ENCODE measurements around the gene USF1.
"Not testable (repeated sequence)": the region's sequence is repeated elsewhere in the genome, so short reads cannot be mapped to it uniquely, and the experiment has no call there.

The USF1 gene

GRCh38 chr1:161047436-161048420 lies 2.0 kb upstream of the USF1 start:
- DNase-seq: no peak

- DNase-seq: no peak
Measured at GRCh38 chr1:161046605-161047228, 940 bp upstream of the USF1 start.

DNA sequence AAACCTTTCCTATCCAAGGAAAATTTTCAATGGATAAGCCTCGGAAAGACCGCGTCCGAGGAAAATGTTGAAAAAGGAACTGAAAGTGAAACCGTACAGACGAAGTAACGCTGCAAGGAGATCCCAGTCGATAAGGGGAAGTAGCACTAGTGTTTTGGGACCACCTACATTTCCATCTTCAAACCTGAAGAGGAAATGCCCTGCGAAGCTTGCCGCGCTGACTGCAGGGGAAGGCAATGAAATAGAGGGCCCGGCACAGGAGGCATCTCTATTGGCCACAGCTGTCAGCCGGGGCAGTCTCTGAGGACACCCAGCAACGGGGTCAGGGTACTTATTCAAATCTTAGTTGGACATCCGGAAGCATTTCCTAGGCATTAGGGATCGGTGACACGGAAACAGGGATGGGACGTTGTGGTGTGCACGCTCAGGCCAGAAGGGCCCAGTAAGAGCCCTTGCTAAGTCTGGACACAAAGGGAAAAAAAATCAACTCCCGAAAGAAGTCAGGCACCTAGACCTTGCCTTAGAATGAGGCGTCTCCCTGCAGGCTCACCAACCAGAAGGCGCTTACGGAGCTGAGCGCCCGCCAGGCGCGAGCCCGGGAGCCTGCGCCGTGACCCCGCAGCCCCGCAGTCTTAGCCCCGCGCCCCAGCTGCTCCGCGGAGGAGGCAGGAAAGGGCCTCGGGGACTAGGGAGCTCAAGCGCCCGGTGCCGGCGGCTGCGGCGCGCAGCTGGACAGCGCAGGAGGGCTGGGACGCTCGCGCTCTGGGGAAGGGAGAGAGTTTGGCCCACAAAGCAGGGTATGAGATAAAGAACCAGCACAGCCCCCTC lies 655 bp downstream of the USF1 start:
- DNase-seq: peak; percentile 43

- DNase-seq: no peak
Measured at GRCh38 chr1:161044535-161044907, 1.3 kb downstream of the USF1 start.

- DNase-seq: no peak
Measured at GRCh38 chr1:161039546-161039945, 6.2 kb downstream of the USF1 start.

DNA sequence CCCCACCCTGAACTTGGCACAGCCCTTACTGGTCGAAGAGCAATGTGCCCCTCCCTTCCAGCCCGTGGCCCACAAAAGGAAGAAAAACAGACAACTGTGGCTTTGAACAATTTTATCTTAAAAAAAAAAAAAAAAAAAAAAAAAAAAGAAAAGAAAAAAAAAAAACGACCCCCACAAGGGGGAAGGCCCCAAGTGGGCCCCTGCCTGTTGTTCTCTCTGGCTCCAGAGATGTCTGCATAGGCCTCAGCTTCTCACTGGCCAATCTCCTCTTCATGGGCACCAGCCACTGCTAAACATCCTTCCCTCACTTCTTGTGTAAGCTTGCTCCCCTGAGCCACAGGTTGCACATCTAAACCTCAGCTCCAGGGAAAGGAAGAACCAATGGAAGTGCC lies 6.6 kb downstream of the USF1 start:
- no peak for DNase-seq

DNA sequence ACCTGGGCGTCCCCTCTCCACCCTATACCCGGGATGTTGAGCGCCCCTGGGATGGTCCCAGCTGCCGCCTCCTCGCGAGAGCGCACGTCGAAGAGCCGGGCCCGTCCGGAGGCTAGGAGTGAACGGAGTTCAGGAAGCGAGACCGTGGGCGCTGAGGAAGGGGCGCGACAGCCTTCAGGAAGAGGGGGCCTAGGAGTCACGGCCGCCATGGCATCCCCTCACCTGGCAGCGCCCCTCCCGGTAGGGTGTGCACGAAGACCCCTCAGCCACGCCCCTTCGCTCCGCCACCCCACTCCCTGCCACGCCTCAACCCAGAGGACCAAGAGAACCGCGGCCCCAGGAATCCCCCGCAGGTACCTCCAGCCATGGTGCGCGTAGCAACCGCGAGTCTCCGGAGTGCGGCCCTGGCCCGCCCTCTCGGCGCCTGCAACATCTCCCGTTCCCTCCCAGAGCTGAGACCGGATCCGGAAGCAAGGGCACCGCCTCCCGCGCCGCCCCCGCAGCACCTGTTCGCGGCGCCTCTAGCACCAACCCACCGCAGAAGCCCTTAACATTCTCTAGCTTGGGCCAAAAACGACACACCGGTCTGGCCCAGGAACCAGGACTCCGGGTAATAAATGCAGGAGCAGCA lies 7.1 kb downstream of the USF1 start, which contains the start of gene TSTD1:
TSTD1 (minus strand) TSS at position 442 of the 631 bp plus-strand sequence; CDS start at position 367, 75 bp downstream.
- peak; percentile 88 for DNase-seq

GRCh38 chr1:161037661-161038522 lies 7.9 kb downstream of the USF1 start:
- no peak for DNase-seq

DNA sequence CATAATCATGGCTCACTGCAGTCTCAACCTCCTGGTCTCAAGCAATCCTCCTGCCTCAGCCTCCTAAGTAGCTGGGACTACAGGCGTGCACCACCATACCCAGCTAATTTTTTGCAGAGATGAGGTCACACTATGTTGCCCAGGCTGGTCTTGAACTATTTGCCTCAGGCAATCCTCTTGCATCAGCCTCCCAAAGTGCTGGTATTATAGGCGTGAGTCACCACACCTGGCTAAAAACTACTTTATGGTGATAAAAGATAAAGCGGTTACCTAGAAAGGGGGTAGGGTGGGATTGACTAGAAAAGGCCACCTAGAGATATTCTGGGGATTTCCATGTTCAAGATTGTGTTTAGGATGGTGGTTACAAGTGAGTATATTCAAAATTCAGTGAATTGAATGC lies 12.0 kb downstream of the USF1 start:
- no peak for DNase-seq

DNA sequence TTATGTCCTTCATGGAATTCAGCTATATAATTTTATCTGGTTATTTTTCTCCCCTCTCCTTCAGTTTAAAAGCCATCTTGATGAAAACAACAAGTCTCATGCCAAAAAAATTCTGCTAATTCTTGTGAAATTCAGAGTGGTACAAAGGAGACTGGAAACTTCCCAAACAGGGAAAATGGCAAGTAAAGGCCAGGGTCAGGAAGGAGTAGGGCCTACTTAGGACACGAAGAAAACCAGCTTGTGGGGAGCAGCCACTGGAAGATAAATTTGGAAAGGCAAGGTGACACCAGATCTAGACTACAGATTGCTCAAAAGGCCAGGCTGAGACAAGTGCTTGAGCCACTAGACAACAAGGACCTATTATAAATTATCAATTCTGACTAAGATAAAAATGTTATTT lies 13.4 kb downstream of the USF1 start:
- DNase-seq: no peak

DNA sequence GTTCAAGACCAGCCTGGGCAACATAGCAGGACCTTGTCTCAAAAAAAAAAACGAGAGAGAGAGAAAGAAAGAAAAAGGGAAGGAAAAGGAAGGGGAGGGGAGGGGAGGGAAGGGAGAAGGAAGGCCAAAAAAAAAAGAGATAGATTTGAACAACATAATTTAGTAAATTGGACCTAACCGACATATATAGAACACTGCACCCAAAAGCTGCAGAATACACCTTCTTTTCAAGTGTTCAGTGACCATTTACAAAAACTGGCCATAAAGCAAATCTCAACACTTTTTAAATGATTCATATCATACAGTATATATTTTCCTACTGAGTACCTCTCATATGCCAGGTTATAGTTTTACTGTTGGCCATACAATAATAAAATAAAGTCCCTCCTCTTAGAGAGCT lies 13.9 kb downstream of the USF1 start:
- no peak for DNase-seq

- DNase-seq: not testable (repeated sequence)
Measured at GRCh38 chr1:161029466-161029865, 16.3 kb downstream of the USF1 start.

GRCh38 chr1:161026954-161027353 lies 18.8 kb downstream of the USF1 start:
- DNase-seq: not testable (repeated sequence)

- not testable (repeated sequence) for DNase-seq
Measured at GRCh38 chr1:161022432-161022831, 23.3 kb downstream of the USF1 start.

GRCh38 chr1:161021970-161022353 lies 23.8 kb downstream of the USF1 start:
- DNase-seq: no peak

- peak; percentile 88 for DNase-seq
Measured at GRCh38 chr1:161021165-161021969, 24.4 kb downstream of the USF1 start.

DNA sequence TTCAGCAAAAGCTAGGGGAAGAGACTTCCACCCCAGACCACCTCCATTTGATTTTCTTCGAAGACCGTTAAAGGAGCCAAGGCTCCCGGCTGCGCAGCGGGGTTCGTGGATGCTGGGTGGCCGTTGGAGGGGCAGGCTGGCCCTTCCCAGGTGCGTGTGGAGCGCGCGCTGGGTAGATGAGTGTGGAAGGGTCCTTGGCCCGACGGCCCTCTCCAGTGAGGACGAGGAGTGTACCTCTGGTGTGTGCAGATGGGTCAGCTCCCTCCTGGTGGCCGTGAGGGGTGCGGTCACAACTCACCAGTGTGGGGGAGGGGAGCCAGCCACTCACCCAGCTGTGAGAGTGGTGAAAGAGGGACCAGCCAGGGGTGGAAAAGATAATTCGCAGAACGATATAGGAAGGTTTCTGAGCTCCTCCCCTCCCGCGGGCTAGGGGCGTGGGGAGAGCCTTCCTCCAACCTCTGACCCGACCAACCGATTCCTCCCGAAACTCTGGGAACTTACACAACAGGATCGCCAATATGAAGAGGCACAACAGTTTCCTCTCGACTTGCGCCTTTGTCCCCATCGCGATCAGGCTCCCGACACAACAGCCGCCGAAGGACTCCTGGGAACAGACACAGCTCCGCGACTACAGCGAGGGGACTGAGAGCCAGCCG lies 25.1 kb downstream of the USF1 start, which contains the start of gene F11R:
F11R (minus strand) TSS at position 644 of the 656 bp plus-strand sequence; CDS start at position 565, 79 bp downstream.
- DNase-seq: peak; percentile 18

- DNase-seq: no peak
Measured at GRCh38 chr1:161019751-161020495, 25.9 kb downstream of the USF1 start.

DNA sequence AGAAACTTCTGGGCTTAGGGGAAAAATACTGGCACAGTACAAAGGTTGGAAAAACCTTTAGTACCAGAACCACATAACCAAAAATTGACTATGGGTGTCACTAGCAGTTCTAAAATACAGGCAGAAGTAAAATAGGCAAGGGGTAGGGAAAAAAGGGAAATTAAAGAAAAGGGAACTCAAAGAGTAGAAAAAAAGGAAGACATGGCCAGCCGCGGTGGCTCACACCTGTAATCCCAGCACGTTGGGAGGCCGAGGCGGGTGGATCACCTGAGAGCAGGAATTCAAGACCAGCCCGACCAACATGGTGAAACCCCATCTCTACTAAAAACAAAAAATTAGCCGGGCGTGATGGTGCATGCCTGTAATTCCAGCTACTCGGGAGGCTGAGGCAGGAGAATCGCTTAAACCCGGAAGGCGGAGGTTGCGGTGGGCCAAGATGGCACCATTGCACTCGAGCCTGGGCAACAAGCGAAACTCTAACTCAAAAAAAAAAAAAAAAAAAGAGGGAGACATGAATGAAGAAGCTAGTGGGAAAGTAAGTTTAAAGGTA lies 26.6 kb downstream of the USF1 start:
- DNase-seq: not testable (repeated sequence)

All from stimulated activated CD4-positive, alpha-beta T cell treated with anti-CD3 and anti-CD28 coated beads, Interleukin-4, amount 100 ng/mL, for 1 hour (primary cell).